ENCODE results near the gene OTOP3.
"Not testable (repeated sequence)": the region's sequence is repeated elsewhere in the genome, so short reads cannot be mapped to it uniquely, and the experiment has no call there.

Gene OTOP3

DNA sequence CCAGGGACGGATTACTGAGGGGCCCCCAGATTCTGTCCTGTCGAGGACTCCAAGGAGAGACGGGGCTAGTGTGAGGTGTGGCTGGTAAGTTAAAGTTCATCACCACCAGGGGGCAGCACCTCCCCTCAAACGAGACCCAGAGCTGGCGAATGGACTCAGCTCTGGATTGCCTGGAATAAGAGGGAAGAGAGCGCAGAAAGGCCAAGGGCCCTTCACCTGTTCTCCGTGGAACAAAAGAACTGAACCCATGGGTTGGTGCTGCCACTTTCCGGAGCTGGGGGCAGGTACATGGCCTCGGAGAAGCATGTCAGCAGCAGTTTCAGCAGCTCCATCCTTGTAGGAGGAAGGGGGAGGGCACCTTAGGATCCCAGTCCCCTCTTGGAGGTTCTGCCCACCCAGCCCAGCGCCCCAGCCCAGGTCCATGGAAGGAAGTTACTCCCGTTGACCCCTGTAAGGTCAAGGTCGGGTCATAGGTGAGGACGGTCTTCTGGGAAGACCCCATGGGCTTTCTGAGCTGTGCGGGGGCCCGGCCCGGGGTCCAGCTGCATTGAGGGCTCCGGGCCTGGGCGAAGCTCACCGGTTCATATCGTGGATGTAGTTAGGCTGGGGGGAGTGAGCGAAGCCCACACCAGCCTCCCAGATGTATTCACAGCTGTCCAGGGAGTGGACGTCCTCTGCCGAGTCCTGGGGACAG is 26.1 kb downstream of the OTOP3 start:
- DNase-seq (ENCODE audit: low spot score), result peak; percentile 85

GRCh38 chr17:74962622-74963394 is 27.1 kb downstream of the OTOP3 start:
- DNase-seq (ENCODE audit: low spot score), result no peak

- DNase-seq (ENCODE audit: low spot score), result no peak
These were observed 28.0 kb downstream of the OTOP3 start for GRCh38 chr17:74963656-74964055.

DNA sequence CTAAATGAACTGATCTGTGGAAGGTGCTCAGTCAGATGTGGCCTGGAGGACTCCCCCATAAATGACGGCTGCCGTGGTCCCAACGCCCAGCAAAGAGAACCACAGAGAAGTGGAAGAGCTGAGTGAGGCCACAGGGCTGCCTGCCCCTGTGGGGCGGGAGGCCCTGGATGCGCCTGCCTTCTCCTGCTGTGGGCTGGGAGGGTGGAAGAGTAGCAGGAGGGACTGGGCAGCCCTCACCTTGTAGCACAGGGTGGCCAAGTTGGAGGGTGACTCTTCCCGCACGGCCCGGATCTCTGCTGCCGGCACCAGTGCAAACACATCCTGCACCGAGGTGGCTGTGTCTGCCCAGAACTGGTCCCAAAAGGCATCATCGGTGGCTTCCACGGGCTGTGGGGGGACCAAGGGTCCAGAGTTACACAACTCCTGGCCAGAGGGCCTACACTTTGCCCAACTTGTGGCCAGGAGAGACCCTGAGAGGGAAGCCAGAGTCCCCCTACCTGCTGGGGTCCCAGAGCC is 28.6 kb downstream of the OTOP3 start:
- DNase-seq (ENCODE audit: low spot score), result no peak

GRCh38 chr17:74964988-74965622 is 29.4 kb downstream of the OTOP3 start:
- no peak for DNase-seq (ENCODE audit: low spot score)

GRCh38 chr17:74968361-74968780 is 32.7 kb downstream of the OTOP3 start:
- DNase-seq (ENCODE audit: low spot score), result no peak

DNA sequence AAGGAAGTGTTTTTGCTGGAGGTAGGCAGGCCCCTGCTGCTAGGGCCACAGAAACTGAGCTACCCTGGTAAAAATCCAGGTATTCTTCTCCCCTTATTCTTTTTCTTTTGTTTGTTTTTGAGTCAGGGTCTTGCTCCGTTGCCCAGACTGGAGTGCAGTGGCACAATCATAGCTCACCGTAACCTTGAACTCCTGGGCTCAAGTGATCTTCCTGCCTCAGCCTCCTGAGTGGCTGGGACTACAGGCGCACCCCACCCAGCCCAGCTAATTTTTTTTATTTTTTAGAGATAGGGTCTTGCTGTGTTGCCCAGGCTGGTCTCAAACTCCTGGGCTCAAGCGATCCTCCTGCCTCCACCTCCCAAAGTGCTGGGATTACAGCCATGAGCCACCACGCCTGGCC is 33.8 kb downstream of the OTOP3 start:
- not testable (repeated sequence) for DNase-seq (ENCODE audit: low spot score)

GRCh38 chr17:74970395-74970794 is 34.7 kb downstream of the OTOP3 start:
- DNase-seq (ENCODE audit: low spot score), result no peak

DNA sequence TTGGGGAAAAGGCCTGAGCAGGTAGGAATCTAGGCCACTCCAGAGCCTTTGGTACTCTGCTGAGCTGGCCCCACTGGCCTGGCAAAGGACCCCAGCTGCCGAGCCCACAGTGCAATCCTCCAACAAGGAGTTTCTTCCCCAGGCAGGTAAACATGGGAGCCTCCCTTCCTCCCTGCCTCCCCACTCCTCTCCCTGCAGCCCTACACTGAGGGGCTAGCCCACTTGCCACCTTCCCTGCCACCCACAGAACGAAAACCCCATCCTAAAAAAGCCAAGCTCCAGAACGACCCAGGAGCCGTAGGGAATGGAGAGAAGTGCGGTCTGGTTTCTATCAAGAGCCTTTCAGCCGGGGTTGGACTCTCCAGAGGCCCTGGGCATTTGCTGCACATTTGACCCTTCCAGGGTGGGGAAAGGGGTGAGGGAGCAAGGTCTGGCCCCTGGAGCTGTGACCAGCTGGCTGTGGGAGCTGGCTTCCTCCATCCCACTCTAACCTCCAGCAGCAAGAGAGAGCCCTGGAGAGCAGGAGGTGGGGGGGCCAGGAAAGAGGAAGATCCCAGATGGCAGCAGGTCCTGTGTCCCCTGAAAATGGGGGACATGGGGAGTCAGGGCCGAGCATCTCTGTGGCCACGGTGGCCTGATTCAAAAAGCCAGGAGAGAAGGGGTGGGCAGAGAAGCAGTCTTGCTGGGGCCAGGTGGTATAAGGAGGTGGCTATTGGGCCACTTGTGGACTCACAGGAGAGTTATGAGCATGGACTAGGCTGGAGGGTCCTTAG is 35.6 kb downstream of the OTOP3 start:
- no peak for DNase-seq (ENCODE audit: low spot score)

DNA sequence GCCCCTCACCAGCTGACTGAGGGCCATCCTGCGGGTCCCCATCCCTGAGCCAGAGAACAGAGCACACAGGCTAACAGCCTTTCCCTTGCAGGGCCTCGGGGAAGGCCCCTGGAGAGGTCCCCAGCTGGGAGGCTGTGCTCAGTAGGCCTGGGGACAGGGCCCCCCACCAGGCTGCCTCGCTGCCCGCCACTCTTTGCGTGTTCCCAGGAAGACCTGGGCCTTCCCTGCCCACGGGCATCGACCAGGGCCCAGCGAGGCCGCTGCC is 36.1 kb downstream of the OTOP3 start:
- DNase-seq (ENCODE audit: low spot score), result no peak

DNA sequence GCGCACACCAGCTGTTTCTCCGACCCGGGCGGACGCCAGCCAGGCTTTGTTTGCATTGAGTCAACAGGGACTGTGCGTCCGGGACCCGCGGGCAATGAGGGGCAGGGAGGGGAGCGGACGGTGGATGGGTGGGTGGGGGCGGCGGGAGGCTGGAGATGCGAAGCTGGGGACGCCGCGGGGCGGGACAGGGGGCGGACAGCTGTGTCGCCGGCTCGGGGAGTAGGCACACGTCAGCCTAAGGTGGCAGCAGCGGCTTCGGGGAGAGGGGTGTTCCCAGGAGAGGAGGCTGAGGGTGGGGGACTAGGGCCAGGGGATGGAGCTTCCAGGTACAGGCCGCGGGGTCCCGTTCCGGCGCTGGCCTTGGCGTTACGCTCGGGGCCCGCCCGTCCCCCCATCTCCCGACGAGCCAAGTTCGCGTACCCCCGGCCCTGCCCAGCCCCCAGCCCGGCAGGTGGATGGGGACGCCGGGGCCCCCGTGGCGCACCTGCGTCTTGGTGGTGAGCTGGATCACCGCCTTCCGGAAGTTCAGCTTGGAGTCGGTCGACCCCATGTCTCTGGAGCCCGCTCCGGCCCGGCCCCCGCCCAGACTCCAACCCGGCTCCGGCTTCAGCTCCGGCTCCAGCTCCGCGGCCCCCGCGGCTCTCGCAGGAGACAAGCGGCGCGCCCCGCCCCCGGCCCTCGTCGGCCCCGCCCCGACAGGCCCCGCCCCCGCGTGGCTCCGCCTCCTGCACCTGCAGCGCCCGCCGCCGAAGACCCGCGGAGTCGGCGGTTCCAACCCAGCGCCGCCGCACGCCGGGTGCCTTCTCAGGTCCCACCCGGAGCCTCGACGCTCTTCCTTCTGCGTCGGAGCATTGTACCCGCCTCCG is 36.6 kb downstream of the OTOP3 start, which contains the start of gene HID1:
Gene HID1 (minus strand): TSS at position 653 of the 866 bp plus-strand sequence. CDS start 103 bp downstream, at position 550.
- peak; percentile 54 for DNase-seq (ENCODE audit: low spot score)

- no peak for DNase-seq (ENCODE audit: low spot score)
These were observed 37.3 kb downstream of the OTOP3 start for GRCh38 chr17:74972973-74973328.

GRCh38 chr17:74975943-74976342 is 40.2 kb downstream of the OTOP3 start:
- DNase-seq (ENCODE audit: low spot score), result no peak

DNA sequence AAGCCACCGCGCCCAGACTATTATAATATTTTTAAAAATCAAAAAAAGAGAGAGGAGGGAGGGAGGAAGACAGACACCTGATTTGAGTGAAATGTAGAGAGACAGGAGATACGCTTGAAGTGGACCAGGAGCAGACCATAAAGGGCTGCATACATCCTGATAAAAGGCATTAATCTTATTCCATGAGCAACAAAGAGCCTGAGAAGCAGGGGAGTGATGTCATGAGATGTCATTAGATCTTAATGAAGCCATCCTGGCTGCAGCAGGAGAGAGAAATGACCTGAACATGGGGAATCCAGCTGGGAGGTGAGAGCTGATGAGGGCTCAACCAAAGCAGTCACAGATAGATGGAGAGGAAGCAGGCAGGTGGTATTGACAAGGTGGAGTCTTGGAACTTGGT is 42.1 kb downstream of the OTOP3 start:
- DNase-seq (ENCODE audit: low spot score), result no peak

DNA sequence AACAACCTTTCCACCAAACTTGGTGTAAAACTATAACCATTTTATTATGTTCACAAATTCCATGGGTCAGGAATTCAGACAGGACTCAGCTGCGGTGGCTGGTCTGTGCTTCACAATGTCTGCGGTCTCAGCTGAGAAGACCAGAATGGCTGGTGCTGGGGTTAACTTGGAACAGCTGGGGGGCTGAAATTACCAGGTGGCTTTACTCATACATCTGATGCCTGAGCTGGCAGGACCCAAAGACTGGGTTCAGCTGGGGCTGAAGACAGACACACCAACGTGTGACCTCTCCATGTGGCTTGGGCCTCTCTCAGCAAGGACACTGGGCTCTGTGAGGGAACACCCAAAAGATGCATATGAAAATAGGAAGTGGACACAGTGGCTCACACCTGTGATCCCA is 42.5 kb downstream of the OTOP3 start:
- DNase-seq (ENCODE audit: low spot score), result no peak

DNA sequence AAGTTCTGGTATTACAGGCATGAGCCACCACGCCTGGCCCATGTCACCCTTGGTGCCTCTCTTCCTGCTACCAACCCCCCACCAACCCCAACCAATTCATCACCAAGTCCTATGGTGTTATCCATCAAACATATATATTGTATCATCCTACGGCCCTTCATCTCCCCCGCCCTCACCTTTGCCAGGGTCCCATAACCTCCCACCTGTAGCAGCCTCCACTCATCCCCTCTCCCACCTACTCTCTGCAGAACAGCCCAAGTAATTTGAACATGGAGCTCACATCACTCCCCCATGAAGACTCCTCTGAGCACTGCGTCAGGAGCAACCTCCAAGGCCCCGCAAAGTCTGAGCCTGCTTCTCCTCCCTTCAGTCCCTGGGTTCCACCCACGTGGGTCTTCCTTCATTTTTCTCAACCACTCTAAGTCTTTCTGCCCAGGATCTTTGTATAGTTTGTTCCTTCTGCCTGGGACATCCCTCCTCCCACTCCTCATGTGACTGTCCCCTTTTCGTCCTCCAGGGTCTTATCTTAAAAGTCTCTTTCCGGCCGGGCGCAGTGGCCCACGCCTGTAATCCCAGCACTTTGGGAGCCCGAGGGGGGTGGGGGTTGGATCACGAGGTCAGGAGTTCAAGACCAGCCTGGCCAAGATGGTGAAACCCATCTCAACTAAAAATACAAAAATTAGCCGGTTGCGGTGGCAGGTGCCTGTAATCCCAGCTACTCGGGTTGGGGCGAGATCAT is 43.9 kb downstream of the OTOP3 start:
- no peak for DNase-seq (ENCODE audit: low spot score)

DNA sequence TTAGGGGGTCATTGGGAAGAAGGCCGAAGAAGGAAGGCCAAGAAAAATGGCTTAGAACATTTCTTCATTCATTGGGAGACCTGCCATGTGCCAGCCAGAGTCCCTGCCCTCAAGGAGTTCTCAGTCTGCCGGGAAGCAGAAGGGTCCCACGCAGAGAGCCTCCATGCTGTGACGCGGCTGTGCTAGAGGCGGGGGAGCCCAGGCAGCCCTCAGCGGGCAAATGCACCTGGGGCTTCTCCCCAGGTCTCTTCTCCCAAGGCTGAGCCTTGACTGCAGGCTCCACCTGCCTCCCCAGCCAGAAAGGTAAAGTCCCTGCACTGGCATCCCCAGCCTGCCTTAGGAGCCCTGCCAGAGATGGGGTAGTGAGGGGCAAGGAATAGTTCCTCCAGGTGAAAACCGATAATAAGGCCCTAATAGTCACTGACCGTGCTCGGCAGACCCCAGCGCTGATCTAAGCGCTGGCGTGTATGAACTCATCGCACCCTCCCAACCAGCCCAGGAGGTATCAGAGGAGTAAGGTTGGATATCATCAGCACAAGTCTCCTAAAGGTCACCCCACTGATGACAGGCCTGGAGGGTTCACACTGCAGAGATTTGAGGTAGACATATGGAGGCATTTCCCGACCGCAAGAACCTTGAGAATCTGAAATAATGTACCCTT is 45.8 kb downstream of the OTOP3 start:
- no peak for DNase-seq (ENCODE audit: low spot score)

- peak; percentile 81 for DNase-seq (ENCODE audit: low spot score)
These were observed 46.4 kb downstream of the OTOP3 start for GRCh38 chr17:74981979-74982662.

DNA sequence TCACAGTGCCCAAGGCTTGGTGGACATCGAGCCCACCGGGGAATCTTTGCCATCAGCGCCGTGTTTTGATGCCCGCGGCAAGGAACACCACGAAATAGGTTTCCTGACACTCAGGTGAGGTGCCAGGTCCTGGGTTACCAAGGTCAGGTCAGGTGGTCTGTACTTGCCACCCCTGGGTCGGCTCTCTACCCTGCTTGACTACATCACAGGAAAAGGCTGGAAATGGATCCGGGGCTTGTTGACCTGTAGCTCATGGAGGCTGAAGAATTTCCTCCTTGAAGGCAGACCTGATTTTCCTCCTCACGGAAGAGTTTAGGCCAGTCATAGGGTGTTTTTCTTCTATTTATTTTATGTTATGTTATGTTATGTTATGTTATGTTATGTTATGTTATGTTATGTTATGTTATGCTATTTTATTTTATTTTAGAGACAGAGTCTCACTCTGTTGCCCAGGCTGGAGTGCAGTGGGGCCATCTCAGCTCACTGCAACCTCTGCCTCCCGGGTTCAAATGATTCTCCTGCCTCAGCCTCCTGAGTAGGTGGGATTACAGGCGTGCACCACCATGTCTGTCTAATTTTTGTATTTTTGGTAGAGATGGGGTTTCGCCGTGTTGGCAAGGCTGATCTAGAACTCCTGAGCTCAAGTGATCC is 47.1 kb downstream of the OTOP3 start:
- peak; percentile 33 for DNase-seq (ENCODE audit: low spot score)

Measured in kidney tubule cell (primary cell).